GM23338 (cell line): ENCODE measurements around the gene IRF1.

Source experiments
- CREB1 ChIP-seq: fragments of 250-450 bp; sonication (Bioruptor Pico); IDR thresholded peaks from 2 replicates; pipeline ENCODE4 v1.5.0; 2020; ENCODE audit warnings: low read depth, mild to moderate bottlenecking, moderate library complexity
- EZH2 ChIP-seq: fragments of 200-600 bp; sonication (generic); IDR thresholded peaks from one replicate; pipeline ENCODE4 v1.8.0; 2017; ENCODE audit warnings: antibody characterized with exemption, mild to moderate bottlenecking, low read depth; ENCODE audit not compliant: unreplicated experiment
- EZH2phosphoT487 ChIP-seq: fragments of 200-600 bp; sonication (generic); IDR thresholded peaks from one replicate; pipeline ENCODE4 v1.8.1; 2018; ENCODE audit warnings: antibody characterized with exemption; ENCODE audit not compliant: unreplicated experiment
- POLR2AphosphoS5 ChIP-seq: IDR thresholded peaks from 2 replicates; pipeline ENCODE4 v1.6.1; 2016; ENCODE audit warnings: antibody characterized with exemption, low read depth
- ZNF331 ChIP-seq: fragments of 250-450 bp; sonication (Bioruptor Pico); IDR thresholded peaks from 2 replicates; pipeline ENCODE4 v1.5.0; 2020; ENCODE audit warnings: low read depth, mild to moderate bottlenecking, moderate library complexity
- TF ChIP-seq, protein P1 (sequence below), 2 experiments: fragments of 200-600 bp in 1 of 2; sonication (generic) in 1 of 2; conservative IDR thresholded peaks; 2 replicates each; pipeline versions ENCODE4 v1.5.1 to v1.6.1; 2016 to 2017; ENCODE audit warnings: antibody characterized with exemption in 2 of 2, low read depth in 2 of 2, mild to moderate bottlenecking in 2 of 2, moderate library complexity in 1 of 2
- TF ChIP-seq, protein P2 (sequence below): IDR thresholded peaks from one replicate; pipeline ENCODE4 v1.6.1; 2018; ENCODE audit warnings: antibody characterized with exemption; ENCODE audit not compliant: unreplicated experiment

- TF ChIP-seq, protein P1, sequence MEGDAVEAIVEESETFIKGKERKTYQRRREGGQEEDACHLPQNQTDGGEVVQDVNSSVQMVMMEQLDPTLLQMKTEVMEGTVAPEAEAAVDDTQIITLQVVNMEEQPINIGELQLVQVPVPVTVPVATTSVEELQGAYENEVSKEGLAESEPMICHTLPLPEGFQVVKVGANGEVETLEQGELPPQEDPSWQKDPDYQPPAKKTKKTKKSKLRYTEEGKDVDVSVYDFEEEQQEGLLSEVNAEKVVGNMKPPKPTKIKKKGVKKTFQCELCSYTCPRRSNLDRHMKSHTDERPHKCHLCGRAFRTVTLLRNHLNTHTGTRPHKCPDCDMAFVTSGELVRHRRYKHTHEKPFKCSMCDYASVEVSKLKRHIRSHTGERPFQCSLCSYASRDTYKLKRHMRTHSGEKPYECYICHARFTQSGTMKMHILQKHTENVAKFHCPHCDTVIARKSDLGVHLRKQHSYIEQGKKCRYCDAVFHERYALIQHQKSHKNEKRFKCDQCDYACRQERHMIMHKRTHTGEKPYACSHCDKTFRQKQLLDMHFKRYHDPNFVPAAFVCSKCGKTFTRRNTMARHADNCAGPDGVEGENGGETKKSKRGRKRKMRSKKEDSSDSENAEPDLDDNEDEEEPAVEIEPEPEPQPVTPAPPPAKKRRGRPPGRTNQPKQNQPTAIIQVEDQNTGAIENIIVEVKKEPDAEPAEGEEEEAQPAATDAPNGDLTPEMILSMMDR (conservative IDR thresholded peaks at IDR 0.05; ENCODE audit: low read depth in 2 of 2) = no peak
- TF ChIP-seq ZNF331 (CRISPR knock-in tag) (no peak), POLR2AphosphoS5 (no peak), EZH2 (no peak), EZH2phosphoT487 (no peak), CREB1 (CRISPR knock-in tag) (no peak)
- TF ChIP-seq, protein P2, sequence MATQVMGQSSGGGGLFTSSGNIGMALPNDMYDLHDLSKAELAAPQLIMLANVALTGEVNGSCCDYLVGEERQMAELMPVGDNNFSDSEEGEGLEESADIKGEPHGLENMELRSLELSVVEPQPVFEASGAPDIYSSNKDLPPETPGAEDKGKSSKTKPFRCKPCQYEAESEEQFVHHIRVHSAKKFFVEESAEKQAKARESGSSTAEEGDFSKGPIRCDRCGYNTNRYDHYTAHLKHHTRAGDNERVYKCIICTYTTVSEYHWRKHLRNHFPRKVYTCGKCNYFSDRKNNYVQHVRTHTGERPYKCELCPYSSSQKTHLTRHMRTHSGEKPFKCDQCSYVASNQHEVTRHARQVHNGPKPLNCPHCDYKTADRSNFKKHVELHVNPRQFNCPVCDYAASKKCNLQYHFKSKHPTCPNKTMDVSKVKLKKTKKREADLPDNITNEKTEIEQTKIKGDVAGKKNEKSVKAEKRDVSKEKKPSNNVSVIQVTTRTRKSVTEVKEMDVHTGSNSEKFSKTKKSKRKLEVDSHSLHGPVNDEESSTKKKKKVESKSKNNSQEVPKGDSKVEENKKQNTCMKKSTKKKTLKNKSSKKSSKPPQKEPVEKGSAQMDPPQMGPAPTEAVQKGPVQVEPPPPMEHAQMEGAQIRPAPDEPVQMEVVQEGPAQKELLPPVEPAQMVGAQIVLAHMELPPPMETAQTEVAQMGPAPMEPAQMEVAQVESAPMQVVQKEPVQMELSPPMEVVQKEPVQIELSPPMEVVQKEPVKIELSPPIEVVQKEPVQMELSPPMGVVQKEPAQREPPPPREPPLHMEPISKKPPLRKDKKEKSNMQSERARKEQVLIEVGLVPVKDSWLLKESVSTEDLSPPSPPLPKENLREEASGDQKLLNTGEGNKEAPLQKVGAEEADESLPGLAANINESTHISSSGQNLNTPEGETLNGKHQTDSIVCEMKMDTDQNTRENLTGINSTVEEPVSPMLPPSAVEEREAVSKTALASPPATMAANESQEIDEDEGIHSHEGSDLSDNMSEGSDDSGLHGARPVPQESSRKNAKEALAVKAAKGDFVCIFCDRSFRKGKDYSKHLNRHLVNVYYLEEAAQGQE = no peak
These were observed 41.5 kb downstream of the IRF1 start for GRCh38 chr5:132449060-132449459.
